ENCODE measurements around the gene PDZD2.
"Not testable (repeated sequence)": the region's sequence is repeated elsewhere in the genome, so short reads cannot be mapped to it uniquely, and the experiment has no call there.

Gene PDZD2

GRCh38 chr5:31770132-31770720 is 131.3 kb downstream of the PDZD2 start:
- no peak for DNase-seq

- DNase-seq, result no peak
Observed at GRCh38 chr5:31770998-31771397, 132.1 kb downstream of the PDZD2 start.

- DNase-seq, result no peak
Observed at GRCh38 chr5:31771500-31771899, 132.6 kb downstream of the PDZD2 start.

GRCh38 chr5:31776294-31776693 is 137.4 kb downstream of the PDZD2 start:
- not testable (repeated sequence) for DNase-seq

- DNase-seq, result no peak
Observed at GRCh38 chr5:31776976-31777651, 138.2 kb downstream of the PDZD2 start.

- DNase-seq, result no peak
Observed at GRCh38 chr5:31781772-31782171, 142.8 kb downstream of the PDZD2 start.

GRCh38 chr5:31783086-31783645 is 144.2 kb downstream of the PDZD2 start:
- no peak for DNase-seq

- peak in 4 of 14 donors; percentile 5 to 98 (median 30) for DNase-seq
Observed at GRCh38 chr5:31783731-31784130, 144.8 kb downstream of the PDZD2 start.

- no peak for DNase-seq
Observed at GRCh38 chr5:31786090-31786631, 147.2 kb downstream of the PDZD2 start.

- DNase-seq, result no peak
Observed at GRCh38 chr5:31794009-31794408, 155.1 kb downstream of the PDZD2 start.

- no peak for DNase-seq
Observed at GRCh38 chr5:31798168-31798567, 159.2 kb downstream of the PDZD2 start.

- DNase-seq, result no peak
Observed at GRCh38 chr5:31800351-31800750, 161.4 kb downstream of the PDZD2 start.

GRCh38 chr5:31805785-31806400 is 167.0 kb downstream of the PDZD2 start:
- no peak for DNase-seq

- DNase-seq, result no peak
Observed at GRCh38 chr5:31806561-31806960, 167.6 kb downstream of the PDZD2 start.

- no peak for DNase-seq
Observed at GRCh38 chr5:31807789-31808540, 169.0 kb downstream of the PDZD2 start.

- DNase-seq, result peak in 13 of 14 donors; percentile 13 to 77 (median 65)
Observed at GRCh38 chr5:31809050-31809870, 170.3 kb downstream of the PDZD2 start.

- no peak for DNase-seq
Observed at GRCh38 chr5:31811210-31811609, 172.3 kb downstream of the PDZD2 start.

- no peak for DNase-seq
Observed at GRCh38 chr5:31815376-31815775, 176.4 kb downstream of the PDZD2 start.

GRCh38 chr5:31819926-31820516 is 181.1 kb downstream of the PDZD2 start:
- no peak for DNase-seq

GRCh38 chr5:31823472-31823871 is 184.5 kb downstream of the PDZD2 start:
- DNase-seq, result no peak

- peak in 2 of 14 donors; percentile 40 to 56 for DNase-seq
Observed at GRCh38 chr5:31824869-31825517, 186.1 kb downstream of the PDZD2 start.
